Neural crest cell (in vitro differentiated cells): ENCODE measurements around the gene OR2AG1. TPM values are rescaled to one million over a fixed set of nuclear protein-coding genes. Genes with fewer than 3 reads are reported as not detected.

Source experiments
- DNase-seq: peaks from one replicate; pipeline ENCODE4 v3.0.0; 2021; ENCODE audit warnings: low read depth, mixed read lengths, low spot score
- H3K27ac Mint-ChIP-seq: one replicate; pipeline ENCODE4 v1.8.0; 2021; ENCODE audit warnings: mild to moderate bottlenecking, mixed read lengths; ENCODE audit not compliant: unreplicated experiment
- H3K27me3 Mint-ChIP-seq: 2 replicates; pipeline ENCODE4 v1.8.0; 2021; ENCODE audit warnings: low read depth, mild to moderate bottlenecking, mixed read lengths
- H3K36me3 Mint-ChIP-seq: 2 replicates; pipeline ENCODE4 v1.8.0; 2021; ENCODE audit warnings: low read depth, mild to moderate bottlenecking, mixed read lengths
- H3K4me1 Mint-ChIP-seq: 2 replicates; pipeline ENCODE4 v1.8.0; 2021; ENCODE audit warnings: mixed read lengths
- H3K4me3 Mint-ChIP-seq: one replicate; pipeline ENCODE4 v1.8.0; 2021; ENCODE audit warnings: mild to moderate bottlenecking, mixed read lengths
- H3K9me3 Mint-ChIP-seq: 2 replicates; pipeline ENCODE4 v1.8.0; 2021; ENCODE audit warnings: mixed read lengths
- CTCF ChIP-seq: fragments of 200-600 bp; sonication (generic); conservative IDR thresholded peaks from 2 replicates; pipeline ENCODE4 v1.5.0; 2021; ENCODE audit warnings: antibody characterized with exemption, mild to moderate bottlenecking
- total RNA-seq: library from RNA; stranded (reverse); gene quantifications from 2 replicates; pipeline ENCODE4 v1.2.1, GENCODE V29; 2021

The OR2AG1 gene
- total RNA-seq, 1 donor from 2014 or later: not detected

- Mint-ChIP-seq H3K36me3 (peaks cover 5% of the 10 kb centered on the region), H3K4me1 (no peaks in the 10 kb centered on the region), H3K27ac (no peak overlapping the region), H3K9me3 (peaks cover 4% of the 10 kb centered on the region), H3K27me3 (no peaks in the 10 kb centered on the region), H3K4me3 (no peak overlapping the region)
- no peak for DNase-seq
- no peak for TF ChIP-seq CTCF
Measured at GRCh38 chr11:6818967-6819366, 36.1 kb downstream of the OR2AG1 start.

- no peak for DNase-seq
- Mint-ChIP-seq H3K4me1 (no peaks in the 10 kb centered on the region), H3K36me3 (peaks cover 5% of the 10 kb centered on the region), H3K27me3 (no peaks in the 10 kb centered on the region), H3K27ac (no peak overlapping the region), H3K9me3 (peaks cover 4% of the 10 kb centered on the region), H3K4me3 (no peak overlapping the region)
- no peak for TF ChIP-seq CTCF
Measured at GRCh38 chr11:6824136-6824823, 41.5 kb downstream of the OR2AG1 start.

GRCh38 chr11:6825231-6825744 is 42.5 kb downstream of the OR2AG1 start:
- Mint-ChIP-seq H3K4me3 (no peak overlapping the region), H3K27ac (no peak overlapping the region), H3K9me3 (peaks cover 1% of the 10 kb centered on the region), H3K36me3 (peaks cover 1% of the 10 kb centered on the region), H3K27me3 (no peaks in the 10 kb centered on the region), H3K4me1 (no peaks in the 10 kb centered on the region)
- TF ChIP-seq CTCF: no peak
- DNase-seq: no peak

- H3K27ac Mint-ChIP-seq: no peak overlapping the region
- no peaks in the 10 kb centered on the region for H3K36me3 Mint-ChIP-seq
- no peaks in the 10 kb centered on the region for H3K27me3 Mint-ChIP-seq
- H3K4me3 Mint-ChIP-seq: no peak overlapping the region
- no peak for TF ChIP-seq CTCF
- DNase-seq: no peak
- H3K9me3 Mint-ChIP-seq: no peaks in the 10 kb centered on the region
- H3K4me1 Mint-ChIP-seq: no peaks in the 10 kb centered on the region
Measured at GRCh38 chr11:6828103-6828502, 45.3 kb downstream of the OR2AG1 start.

GRCh38 chr11:6833356-6833755 is 50.5 kb downstream of the OR2AG1 start:
- Mint-ChIP-seq H3K27ac (no peak overlapping the region), H3K9me3 (no peaks in the 10 kb centered on the region)

More at GRCh38 chr11:6833356-6833755, 50.5 kb downstream of the OR2AG1 start:
- no peak for DNase-seq
- Mint-ChIP-seq H3K36me3 (no peaks in the 10 kb centered on the region), H3K4me1 (no peaks in the 10 kb centered on the region), H3K27me3 (no peaks in the 10 kb centered on the region), H3K4me3 (no peak overlapping the region)
- TF ChIP-seq CTCF: no peak
